Measurements from ENCODE around the gene GHRL. TPM values are rescaled to one million over a fixed set of nuclear protein-coding genes. Genes with fewer than 3 reads are reported as not detected.

The GHRL gene
- total RNA-seq, 1 donor from 2014 or later: 2.2 TPM

- intact Hi-C loops (cut with DNase I): no loop called here
- ATAC-seq: no peak
These were observed 46.0 kb upstream of the GHRL start for GRCh38 chr3:10338591-10339353.

GRCh38 chr3:10338164-10338470 lies 45.4 kb upstream of the GHRL start:
- Histone ChIP-seq H3K36me3 (no peaks in the 10 kb centered on the region), H3K4me3 (no peak overlapping the region), H3K27ac (no peak overlapping the region), H3K27me3 (no peaks in the 10 kb centered on the region), H3K4me1 (no peaks in the 10 kb centered on the region), H3K9me3 (no peaks in the 10 kb centered on the region)
- DNase-seq: no peak
- intact Hi-C loops (cut with DNase I): no loop called here
- no peak for TF ChIP-seq CTCF (IDR thresholded peaks at IDR 0.05)
- ATAC-seq: no peak

More at GRCh38 chr3:10338591-10339353, 46.0 kb upstream of the GHRL start:
- Histone ChIP-seq H3K27me3 (no peaks in the 10 kb centered on the region), H3K4me1 (no peaks in the 10 kb centered on the region), H3K9me3 (no peaks in the 10 kb centered on the region), H3K4me3 (no peak overlapping the region), H3K27ac (no peak overlapping the region), H3K36me3 (no peaks in the 10 kb centered on the region)
- no peak for TF ChIP-seq CTCF (IDR thresholded peaks at IDR 0.05)
- no peak for DNase-seq

- intact Hi-C loops (cut with DNase I): no loop called here
- no peak for TF ChIP-seq CTCF (IDR thresholded peaks at IDR 0.05)
- H3K27ac ChIP-seq: no peak overlapping the region
- no peaks in the 10 kb centered on the region for H3K9me3 ChIP-seq
- no peak overlapping the region for H3K4me3 ChIP-seq
- no peaks in the 10 kb centered on the region for H3K27me3 ChIP-seq
- ATAC-seq: no peak
- no peaks in the 10 kb centered on the region for H3K4me1 ChIP-seq
- DNase-seq: no peak
- H3K36me3 ChIP-seq: no peaks in the 10 kb centered on the region
These were observed 44.8 kb upstream of the GHRL start for GRCh38 chr3:10337323-10338163.

- Histone ChIP-seq H3K36me3 (no peaks in the 10 kb centered on the region), H3K27me3 (no peaks in the 10 kb centered on the region), H3K4me3 (no peak overlapping the region), H3K27ac (no peak overlapping the region), H3K9me3 (no peaks in the 10 kb centered on the region), H3K4me1 (no peaks in the 10 kb centered on the region)
- ATAC-seq: no peak
- intact Hi-C loops (cut with DNase I): no loop called here
- TF ChIP-seq CTCF (IDR thresholded peaks at IDR 0.05): no peak
- DNase-seq: no peak
These were observed 44.0 kb upstream of the GHRL start for GRCh38 chr3:10336761-10337160.

- Histone ChIP-seq H3K4me1 (no peaks in the 10 kb centered on the region), H3K9me3 (no peaks in the 10 kb centered on the region), H3K27ac (no peak overlapping the region), H3K27me3 (no peaks in the 10 kb centered on the region), H3K4me3 (no peak overlapping the region), H3K36me3 (no peaks in the 10 kb centered on the region)
- ATAC-seq (no peak), DNase-seq (no peak)
- intact Hi-C loops (cut with DNase I): no loop called here
- TF ChIP-seq CTCF (IDR thresholded peaks at IDR 0.05): no peak
These were observed 43.3 kb upstream of the GHRL start for GRCh38 chr3:10335871-10336622.
